ENCODE data around the gene HLA-B.
A peak's percentile ranks its signal among the peaks of the same experiment; 100 is the strongest.
"Not testable (repeated sequence)": the region's sequence is repeated elsewhere in the genome, so short reads cannot be mapped to it uniquely, and the experiment has no call there.

HLA-B gene

DNA sequence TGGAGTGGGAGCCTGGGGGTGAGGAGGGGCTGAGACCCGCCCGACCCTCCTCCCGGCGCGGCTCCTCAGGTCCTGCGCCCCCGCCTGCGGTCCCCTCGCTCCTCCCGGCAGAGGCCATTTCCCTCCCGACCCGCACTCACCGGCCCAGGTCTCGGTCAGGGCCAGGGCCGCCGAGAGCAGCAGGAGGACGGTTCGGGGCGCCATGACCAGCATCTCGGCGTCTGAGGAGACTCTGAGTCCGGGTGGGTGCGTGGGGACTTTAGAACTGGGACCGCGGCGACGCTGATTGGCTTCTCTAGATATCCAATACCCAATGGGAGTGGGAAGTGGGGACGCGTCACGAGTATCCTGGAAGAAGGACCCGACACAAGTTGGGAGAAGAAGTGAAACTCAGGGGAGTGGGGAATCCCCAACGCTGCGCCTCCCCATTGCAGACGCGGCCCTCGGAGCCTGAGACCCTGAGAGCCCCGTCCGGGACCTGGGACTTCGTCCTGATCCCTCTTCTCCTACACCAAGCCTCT, at the start of gene HLA-B:
TSS of gene HLA-B (minus strand) at position 234 of the 521 bp plus-strand sequence. CDS start at position 213, 21 bp downstream.
- peak; percentile 76 for DNase-seq (ENCODE audit: low spot score)

DNA sequence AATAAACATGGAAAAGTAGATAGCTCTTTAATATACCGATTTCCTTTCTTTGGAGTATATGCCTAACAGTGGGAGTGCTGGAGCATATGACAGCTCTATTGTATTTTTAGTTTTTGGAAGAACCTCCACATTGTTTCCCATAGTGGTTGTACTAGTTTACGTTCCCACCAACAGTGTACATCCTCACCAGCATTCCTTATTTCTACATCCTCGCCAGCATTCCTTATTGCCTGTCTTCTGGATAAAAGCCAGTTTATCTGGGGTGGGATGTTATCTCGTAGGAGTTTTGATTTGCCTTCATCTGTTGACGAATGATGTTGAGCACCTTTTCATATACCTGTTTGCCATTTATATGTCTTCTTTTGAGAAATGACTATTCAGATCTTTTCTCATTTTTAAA, 49.0 kb upstream of the HLA-B start:
- DNase-seq (ENCODE audit: low spot score): no peak

DNA sequence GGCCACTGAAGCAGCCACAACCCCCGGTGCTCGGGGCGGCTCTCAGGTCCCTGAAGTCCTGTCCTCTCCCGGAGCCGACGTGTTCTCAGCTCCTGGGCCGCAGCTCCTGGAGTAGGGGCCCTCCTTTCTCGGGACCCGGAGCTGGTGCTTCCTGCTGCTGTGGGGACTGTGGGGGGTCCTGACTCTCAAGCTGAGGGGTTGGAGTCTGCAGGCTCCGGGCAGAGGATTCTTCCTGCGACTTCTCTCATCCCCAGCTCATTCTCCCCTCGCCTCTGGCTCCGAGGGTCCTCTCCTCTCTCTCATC, 47.0 kb upstream of the HLA-B start:
- not testable (repeated sequence) for DNase-seq (ENCODE audit: low spot score)

DNA sequence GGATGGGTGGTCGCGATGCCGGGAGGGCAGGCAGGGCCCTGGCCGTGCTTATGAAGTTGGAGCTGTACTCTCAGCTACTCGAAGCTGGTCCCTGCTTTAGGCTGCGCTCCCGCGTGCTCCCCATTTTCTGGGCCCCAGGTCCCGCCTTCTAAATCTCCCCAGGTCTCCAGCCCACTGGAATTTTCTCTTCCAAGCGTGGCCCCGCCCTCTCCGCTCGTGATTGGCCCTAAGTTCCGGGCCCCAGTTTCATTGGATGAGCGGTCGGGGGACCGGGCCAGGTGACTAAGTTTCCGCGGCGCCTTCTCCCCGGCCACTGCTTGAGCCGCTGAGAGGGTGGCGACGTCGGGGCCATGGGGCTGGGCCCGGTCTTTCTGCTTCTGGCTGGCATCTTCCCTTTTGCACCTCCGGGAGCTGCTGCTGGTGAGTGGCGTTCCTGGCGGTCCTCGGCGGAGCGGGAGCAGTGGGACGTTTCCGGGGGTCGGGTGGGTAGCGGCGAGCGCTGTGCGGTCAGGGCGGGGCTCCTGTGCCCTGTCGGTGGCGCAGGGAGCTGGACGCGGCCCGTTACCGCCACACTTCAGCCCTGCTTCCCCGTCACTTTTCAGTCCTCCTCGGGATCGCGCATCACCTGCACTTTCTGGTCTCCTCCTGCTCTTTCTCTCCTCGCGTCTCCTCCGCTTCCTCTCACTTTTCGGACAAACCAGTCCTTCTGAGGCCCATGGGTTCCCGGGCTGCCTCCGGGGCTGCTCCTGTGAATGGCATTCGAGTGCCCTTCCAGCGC, 46.5 kb upstream of the HLA-B start, which contains the start of gene MICA:
TSS of gene MICA (plus strand) at position 313 of the 778 bp plus-strand sequence. CDS start at position 351, 38 bp downstream.
- peak; percentile 57 for DNase-seq (ENCODE audit: low spot score)

DNA sequence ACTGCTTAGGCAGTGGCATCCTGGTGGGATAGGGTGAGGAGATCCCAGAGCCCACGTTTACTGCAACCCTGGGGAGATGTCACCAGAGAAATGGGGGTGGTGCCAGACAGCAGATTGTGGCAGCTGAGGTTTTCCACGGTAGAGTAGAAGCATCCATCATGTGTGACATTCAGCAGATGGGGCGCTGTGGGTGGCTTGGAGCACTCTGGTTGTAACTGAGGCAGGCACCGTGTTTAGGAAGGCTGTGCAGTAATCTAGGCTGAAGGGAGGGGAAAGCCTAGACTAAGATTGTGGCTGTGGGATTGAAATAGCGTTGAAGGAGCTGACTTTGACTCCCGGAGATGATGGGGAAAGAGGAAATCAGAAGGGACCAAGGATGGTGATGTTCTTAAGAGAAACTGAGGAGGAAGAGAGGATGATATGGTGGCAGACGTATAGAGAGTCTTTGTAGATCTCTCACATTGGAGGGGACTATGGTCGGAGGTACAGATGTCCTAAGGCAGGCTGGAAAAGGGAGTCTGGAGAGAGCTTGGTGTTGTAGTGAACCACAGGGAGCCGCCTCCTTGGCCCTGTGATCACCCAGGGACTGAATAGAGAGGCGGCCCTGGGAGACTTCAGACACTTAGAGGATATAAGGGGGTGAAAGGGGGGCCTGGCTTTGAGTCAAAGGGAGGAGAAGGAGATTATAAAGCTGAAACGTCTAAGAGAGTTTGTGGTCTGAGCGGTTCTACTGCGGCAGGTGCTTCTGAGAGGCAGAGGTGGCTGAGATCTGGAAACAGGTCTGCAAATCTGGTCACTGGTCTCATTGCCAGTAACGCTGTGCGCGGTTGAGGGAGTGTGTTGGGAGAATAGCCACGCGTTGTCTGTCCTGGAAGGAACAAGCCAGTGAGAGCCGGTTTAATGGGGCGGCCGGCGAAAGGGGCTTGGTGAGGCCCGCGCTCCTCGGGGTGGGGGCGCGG, 45.6 kb upstream of the HLA-B start:
- DNase-seq (ENCODE audit: low spot score): no peak

DNA sequence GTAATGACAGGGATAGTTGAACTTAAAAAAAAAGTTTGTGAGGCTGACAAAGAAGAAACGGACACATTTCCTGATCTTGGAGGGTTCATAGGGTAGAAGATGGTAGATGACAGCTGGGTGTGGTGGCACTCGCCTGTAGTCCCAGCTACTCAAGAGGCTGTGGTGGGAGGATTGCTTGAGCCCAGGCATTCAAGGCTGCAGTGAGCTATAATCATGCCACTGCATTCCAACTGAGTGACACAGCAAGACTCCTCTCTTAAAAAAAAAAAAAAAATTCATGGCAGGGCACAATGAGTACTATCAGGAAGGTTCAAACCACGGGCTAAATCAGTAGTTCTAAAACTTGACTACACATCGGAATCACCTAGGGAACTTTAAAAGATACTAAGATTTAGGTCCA, 44.4 kb upstream of the HLA-B start:
- no peak for DNase-seq (ENCODE audit: low spot score)

DNA sequence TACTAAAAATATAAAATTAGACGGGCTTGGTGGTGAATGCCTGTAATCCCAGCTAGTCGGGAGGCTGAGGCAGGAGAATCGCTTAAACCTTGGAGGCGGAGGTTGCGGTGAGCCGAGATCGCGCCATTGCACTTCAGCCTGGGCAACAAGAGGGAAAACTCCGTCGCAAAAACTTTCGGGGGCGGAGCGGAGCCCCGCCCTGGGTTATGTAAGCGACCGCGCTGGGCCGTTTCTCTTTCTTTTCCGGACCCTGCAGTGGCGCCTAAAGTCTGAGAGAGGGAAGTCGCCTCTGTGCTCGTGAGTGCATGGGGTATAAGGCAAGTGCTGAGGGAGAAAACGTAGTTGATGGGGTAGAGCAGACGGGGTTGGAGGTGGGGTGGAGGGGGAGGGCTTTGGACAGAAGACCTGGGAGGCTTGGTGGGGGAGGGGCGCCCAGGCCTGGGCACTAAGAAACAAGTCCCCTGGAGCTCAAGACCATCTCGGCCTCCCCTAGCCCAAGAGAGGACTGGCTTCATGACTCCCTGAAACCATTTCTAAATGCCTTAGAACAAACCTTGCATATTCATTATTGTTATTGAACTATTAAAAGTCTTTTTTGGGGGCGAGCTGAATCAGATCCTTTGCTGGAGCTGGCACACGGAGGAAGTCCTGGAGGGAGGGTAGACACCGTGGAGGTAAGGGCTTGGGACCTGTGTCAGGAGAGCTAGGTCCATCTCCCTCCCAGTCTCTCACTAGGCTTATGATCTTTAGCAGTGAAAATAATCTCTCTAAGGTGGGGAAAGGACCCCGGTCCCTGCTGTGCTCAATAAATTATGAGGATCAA, 43.7 kb upstream of the HLA-B start:
- no peak for DNase-seq (ENCODE audit: low spot score)

DNA sequence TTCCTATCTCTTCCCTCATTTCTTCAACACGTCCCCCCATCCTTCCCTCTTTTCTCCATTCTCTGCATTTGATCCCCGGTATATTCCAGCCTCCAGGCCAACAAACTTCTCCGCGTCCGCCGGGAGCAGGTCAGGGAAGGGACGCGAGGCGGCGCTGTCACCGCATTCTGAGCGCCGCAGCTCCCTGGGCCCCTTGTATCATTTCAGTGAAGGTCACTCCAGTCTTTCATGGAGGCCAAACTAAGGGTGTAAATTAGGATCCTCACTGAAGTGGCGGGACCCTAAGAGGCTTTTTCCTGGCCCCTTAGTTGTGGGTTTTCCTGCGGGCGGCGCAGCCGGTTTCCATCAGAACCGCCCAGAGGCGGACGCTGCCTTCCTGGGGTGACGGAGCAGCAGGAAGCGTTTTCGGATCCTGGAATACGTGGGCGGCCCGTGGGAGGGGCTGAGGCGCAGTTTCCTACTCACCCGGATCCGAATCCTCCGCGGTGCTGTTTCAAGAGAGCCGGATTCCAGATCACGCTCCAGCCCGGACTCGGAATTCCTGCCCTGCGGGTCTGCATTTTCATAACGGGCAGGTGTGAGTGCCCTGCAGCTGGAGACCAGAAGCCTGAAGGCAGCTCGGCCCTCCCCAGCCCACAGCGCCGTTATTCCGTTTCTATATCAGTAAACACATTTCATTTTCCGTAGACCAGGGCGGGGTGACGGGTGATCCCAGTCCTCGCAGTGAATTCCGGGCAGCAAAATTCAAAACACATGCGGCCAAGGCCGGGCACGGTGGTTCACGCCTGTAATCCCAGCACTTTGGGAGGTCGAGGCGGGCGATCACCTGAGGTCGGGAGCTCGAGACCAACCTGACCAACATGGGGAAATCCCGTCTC, 42.8 kb upstream of the HLA-B start:
- peak; percentile 55 for DNase-seq (ENCODE audit: low spot score)

DNA sequence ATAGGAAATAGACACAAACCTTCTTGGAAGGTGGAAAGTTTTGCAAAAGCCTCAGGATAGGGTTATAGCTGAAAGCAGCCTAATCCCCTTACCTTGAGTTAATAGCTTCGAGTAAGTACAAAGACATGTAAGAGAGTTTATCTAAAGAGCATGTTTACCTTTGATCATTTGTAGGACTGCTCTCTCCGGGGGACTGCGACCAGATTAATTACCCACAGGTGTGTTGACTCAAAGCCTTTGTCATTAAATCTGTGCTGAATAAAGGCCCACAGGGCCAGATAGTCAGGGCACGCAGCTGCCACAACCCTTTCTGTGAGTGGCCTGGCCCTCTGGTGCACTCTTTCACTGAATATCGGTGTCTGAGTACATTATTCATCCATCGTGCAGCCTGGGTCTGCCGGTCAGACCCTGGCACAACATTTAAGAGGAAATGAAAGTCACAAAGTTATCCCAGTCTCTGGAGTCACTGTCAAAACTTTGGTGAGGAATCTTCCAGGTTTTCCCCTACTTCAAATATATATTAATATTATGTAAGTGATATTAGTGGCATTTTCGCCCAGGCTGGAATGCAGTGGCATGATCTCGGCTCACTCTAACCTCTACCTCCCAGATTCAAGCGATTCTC, 41.0 kb upstream of the HLA-B start:
- DNase-seq (ENCODE audit: low spot score): no peak

DNA sequence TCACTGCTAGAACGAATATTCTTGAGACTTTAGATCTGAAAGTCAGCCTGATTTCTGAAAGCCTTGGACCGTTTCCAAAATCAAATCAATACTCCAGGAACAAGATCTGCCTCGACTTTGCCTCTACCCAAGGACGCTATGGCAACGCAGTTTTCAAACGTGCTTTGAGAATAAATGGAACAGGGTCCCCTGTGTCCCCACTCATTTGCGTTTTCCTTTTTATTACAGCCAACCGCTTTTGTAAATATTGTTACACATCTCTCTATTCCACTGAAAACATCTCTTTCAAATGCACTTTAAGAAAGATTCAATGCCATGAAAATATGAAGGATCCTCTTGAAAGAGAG, 40.1 kb upstream of the HLA-B start:
- not testable (repeated sequence) for DNase-seq (ENCODE audit: low spot score)

DNA sequence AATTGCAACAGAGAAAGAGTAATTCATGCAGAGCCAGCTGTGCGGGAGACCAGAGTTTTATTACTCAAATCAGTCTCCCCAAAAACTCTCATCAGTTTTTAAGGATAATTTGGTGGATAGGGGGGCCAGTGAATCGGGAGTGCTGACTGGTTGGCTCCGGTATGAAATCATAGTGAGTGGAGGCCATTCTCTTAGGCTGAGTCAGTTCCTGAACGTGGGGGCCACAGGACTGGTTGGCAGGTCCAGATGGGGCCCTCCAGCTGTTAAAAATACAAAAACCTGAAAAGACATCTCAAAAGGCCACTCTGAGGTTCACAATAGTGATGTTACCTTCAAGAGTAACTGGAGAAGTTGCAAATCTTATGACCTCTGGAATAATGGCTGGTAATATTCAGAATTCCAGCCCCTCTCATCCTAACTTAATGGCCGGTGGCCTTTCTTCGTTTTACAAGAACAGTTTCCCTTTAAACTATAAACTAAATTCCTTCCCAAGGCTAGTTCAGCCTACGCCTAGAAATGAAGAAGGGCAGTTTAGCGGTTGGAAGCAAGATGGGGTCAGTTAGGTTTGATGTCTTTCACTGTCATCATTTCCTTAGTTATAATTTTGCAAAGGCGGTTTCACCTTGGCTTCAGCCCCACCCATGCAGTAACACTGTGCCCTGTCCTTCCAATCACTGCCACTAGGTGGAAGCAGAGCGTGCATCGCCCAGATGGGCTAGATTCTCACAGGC, 39.6 kb upstream of the HLA-B start:
- peak; percentile 78 for DNase-seq (ENCODE audit: low spot score)

DNA sequence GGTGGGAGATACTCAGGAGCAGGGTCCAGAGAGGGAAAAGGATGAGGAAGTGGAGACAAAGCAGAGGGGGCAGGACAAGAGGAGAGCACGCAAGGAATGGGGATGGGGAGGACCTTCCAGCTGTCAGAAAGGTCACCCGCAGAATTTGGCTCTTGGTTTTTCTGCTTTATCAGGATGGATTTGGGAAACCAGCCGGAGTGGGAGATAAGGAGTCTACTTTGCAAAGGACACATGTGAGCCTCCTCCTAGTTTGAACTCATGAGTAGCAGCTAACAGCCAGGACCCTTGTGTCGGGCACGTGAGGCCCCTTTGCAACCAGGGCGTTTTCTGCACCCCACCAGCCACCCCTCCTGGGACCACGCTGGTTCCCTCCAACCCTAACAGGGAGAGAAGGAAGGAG, 38.9 kb upstream of the HLA-B start:
- no peak for DNase-seq (ENCODE audit: low spot score)

DNA sequence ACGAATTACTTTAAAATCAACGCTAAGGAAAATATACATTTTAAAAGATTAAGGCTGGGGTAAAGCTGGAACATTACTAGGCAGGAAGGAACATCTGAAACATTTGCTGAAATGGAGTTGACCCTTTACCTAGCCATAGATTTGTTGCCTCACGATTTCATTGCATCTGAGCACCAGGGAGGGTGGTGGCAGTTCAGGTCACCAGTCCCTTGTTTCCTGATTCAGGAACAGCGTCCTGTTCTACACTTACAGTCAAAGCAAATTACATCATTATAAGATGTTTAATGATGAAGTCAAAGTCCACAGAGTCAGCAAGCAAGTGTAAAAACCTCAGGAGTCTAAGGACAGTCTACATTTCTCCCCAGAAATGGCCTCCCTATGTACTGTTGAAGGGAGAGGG, 37.4 kb upstream of the HLA-B start:
- no peak for DNase-seq (ENCODE audit: low spot score)

DNA sequence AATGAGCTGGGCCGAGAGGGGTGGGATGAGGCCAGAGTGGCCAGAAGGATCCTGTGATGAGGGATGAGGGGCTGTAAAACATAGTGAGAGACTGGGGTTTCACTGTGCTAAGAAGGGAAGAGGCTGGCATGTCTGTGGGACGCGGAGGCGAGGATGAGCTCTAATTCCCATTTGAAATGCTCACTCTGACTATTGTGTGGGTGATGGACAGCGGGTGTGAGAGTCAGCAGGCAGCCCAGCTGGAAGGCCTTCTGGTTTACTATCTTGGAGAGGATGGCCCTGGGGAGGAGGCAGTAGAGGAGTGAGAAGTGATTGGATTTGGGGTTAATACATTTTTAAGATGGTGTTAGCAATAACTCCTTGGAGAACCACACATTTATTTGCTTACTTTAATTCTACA, 37.0 kb upstream of the HLA-B start:
- DNase-seq (ENCODE audit: low spot score): no peak

DNA sequence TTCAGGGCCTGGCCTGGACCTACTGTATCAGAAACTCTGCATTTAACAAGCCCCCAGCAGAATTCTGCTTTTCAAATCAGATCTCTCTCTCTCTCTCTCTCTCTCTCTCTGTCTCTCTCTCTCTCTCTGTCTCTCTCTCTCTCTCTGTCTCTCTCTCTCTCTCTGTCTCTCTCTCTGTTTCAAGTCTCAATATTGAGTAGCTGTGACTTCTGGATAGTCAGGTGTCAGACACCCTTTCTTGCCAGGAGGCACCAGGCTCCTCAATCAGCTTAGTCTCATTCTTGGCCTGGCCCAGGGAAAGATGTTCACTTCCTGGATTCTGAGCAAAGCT, 32.8 kb upstream of the HLA-B start:
- DNase-seq (ENCODE audit: low spot score): not testable (repeated sequence)

DNA sequence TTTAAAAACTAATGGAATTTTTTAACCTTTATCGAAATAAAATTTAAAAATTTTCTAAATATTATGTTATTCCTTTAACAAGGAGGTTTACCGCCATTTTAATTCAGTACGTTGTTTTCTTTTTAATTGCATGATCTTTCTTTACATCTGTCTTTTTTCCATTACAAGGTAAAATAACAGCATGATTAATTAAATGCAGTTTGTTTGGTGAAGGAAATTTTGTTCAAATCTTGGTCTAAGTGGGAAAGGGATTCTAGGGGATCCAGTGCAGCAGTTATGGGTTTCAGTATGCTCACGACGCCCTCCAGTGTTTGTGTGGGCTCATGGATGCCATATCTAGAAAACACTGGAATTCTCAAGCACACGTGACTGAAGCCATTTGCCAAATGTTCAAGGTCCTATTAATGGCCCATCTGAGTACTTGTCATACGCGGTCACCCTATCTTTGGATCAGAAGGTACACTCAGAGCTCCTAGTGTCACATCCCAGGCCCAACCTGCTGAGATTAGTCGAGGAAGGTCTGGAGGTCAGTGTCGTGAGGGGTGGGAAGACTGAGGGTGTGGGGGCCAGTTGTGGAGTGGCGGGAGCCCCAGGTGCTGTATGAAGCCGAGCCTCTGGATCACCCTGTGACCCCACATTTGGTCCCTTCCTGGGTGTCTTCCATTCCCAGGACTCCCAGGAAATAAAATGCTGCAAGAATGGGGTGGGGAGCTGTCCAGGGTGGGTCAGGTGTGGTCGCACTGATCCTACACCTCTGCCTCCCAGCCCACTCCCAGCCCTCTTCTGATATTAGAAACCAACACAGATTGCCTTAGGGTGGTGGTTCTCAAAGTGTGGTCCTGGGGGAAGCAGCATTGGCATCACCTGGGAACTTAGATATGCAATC, 32.2 kb upstream of the HLA-B start:
- not testable (repeated sequence) for DNase-seq (ENCODE audit: low spot score)

DNA sequence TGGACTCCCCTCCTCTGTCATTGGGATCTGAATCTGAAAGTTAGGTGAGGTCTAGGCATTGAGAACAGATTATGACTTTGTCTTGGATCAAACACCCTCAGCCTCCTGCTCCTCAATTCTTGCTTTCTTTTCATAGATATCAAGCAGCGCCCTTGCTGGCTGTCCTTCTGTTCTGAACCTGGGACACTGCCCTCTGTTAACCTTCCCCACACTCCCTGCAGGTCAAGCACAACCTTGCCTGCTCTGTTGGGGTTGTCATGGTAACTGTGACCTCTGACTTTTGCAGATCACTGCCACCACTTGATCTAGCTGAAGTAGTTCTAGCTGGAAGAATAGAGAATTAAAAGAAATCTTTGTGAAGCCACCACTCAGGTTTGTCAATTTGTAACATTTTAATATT, 30.0 kb upstream of the HLA-B start:
- no peak for DNase-seq (ENCODE audit: low spot score)

DNA sequence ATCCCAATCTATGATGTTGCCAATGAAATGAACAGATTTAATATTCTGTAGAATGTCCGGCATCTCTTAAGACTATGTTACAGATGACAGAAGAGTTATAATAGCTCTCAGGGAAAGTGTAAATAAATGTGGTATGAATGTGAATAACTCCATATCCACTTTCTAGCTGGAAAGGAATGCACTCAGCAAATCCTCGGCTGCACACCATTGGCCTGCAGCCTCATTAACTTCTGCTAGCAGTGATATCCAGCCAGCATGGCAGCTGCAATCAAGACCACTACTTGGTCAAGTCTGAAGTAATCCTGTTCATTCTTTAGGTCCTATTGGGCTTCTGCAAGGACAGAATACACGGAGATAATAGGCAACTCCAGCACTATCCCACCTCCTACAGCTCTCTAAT, 29.1 kb upstream of the HLA-B start:
- no peak for DNase-seq (ENCODE audit: low spot score)

DNA sequence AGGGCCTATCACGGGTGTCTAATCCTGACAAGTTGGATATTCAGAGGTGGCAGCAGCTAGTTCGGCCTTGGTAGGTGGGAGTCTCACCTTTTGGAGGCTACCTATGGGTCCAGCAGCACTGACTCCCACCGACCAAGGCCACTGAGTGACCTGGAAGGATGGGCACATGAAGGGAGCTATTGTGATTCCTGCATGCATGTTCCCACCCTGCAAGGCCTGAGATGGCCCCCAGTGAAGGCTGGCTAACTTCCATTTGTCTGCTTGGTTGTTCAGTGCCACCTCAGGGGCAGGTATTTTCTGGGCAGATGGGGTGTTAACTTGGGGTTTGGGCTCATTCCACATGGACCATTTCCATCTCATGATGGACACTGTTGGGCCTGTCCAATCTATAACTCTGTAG, 28.1 kb upstream of the HLA-B start:
- no peak for DNase-seq (ENCODE audit: low spot score)

Data from D341Med (cell line).